HG02798 (cell line): Measurements from ENCODE around the gene CRTAP.
"Not testable (repeated sequence)": the region's sequence is repeated elsewhere in the genome, so short reads cannot be mapped to it uniquely, and the experiment has no call there.

ENCODE experiments used
- ATAC-seq: cut with Tn5 transposase; IDR thresholded peaks from one replicate; pipeline ENCODE4 v1.9.1; 2021; ENCODE audit warnings: mild to moderate bottlenecking; ENCODE audit not compliant: unreplicated experiment, poor library complexity

The CRTAP gene

GRCh38 chr3:33171580-33171979 is 57.8 kb downstream of the CRTAP start:
- ATAC-seq, result no peak

DNA sequence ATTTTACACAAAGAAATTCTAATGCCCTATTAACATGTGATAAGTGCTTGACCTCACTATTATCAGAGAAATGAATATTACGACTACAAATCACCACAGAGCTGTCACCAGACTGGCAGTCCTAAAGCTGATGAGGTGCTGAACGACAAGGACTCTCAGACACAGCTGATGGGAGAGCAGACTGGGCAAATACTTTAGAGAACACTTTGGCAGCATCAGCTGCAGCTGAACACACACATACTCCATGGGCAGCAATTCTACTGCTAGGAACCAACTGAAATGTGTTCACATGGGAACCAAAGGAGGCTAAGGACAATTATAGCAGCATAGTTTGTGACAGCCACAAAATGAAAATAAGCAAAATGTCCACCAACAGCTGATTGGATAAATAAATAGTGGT is 59.3 kb downstream of the CRTAP start:
- ATAC-seq, result no peak

- no peak for ATAC-seq
Observed at GRCh38 chr3:33173672-33174071, 59.9 kb downstream of the CRTAP start.

GRCh38 chr3:33174095-33174494 is 60.3 kb downstream of the CRTAP start:
- ATAC-seq, result no peak

DNA sequence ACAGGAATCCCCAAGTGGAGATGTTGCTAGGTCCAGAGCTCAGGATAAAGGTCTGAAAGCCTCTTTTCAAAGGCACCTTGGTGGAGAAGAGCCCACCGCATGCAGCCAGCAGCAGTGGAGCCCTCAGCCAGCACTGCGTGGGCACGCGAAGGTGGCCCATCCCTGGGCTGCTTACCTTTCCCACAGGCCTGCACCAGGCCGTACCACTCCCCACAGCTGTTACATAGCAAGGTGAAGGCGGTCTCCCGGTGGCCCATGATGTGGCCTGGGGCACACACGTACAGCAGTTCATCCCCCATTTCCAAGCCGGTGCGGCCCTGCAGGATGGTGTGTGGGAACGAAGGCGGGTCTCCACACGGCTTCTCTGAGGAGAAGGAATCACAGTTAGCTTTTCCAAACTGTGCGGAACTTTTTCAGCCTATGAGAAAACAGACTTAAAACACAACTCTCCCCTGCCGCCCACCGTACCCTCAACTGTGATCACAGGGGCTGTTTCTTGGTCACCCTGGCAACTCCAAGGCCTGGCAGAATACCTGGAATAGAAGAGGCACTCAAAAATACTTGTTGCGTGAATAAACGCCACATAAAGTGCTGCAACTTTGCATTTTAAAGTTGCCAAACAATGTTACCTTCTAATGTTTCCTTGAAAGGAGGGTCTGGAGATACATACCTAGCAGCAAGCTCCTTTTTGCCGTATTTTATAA is 61.0 kb downstream of the CRTAP start:
- no peak for ATAC-seq

DNA sequence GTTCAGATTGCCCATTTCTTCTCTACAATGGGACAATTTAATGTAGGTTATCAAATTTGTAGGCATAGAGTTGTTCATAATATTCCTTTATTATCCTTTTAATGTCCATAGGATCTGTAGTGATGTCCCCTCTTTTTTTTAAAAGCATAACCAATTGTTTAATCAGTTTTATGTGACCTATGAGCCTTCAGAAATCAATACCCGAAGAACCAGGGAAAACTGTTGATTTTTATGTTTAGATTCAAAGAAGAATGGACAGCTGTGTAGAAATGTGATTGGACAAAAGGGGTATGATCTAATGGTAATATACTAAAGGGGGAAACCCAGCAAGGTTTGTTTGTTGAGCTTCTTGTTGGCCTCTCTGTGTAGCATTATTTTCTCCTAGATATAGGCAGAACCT is 65.3 kb downstream of the CRTAP start:
- no peak for ATAC-seq

DNA sequence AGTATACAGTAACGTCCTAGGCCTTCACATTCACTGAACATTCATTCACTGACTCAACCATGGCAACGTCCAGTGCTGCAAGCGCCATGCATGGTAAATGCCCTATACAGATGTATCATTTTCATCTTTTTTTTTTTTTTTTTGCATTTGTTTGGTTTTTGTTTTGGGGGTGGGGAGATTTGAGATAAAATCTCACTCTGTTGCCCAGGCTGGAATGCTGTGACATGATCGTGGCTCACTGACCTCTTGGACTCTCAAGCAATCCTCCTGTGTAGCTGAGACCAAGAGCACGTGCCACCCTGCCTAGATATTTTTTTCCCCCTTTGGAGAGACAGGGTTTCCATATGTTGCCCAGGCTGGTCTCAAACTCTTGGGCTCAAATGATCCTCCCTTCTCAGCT is 67.4 kb downstream of the CRTAP start:
- no peak for ATAC-seq

- not testable (repeated sequence) for ATAC-seq
Observed at GRCh38 chr3:33181641-33182040, 67.8 kb downstream of the CRTAP start.

GRCh38 chr3:33184863-33185262 is 71.0 kb downstream of the CRTAP start:
- no peak for ATAC-seq

DNA sequence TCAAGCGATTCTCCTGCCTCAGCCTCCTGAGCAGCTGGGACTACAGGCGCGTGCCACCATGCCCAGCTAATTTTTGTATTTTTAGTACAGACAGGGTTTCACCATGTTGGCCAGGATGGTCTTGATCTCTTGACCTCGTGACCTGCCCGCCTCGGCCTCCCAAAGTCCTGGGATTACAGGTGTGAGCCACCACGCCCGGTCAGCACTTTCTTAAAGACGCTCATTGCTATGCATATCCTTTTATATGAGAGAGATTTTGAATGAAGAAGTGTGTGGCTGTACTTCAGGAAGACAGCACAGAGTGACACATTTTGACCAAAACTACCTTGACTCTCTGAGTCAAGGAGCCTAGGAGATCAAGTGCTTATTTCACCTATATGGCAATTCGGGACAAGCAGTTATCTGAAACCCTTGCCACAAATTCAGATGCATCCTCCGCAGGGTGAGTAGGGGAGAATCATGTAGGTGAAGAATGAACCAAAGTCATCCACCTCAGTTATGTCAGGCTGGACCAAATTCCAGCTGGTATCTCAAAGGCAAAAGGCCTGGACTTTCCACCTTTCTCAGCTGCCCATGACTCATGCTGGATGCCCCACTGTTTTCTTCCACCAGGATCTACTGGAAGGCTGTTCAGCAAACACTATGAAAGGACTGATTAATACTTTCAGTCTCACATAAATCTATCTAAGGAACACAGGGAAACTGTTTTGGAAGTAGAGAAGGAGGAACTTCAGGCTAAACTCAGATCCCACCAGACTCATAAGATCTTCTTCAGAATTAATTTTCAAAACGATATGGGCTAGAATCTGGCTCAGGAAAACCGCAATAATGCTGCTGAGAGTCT is 72.9 kb downstream of the CRTAP start:
- ATAC-seq, result no peak

DNA sequence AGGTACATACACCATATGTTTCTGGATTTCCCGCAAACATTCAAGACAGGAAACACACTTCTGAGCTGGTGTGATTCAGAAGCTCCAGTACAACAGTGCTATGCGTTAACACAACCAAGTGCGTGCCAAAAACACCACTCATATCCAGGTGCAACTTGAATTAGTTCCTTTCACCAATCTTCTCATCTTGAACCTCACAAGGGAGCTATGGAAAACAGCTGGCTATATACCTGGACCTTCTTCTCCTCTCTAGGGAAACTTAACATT is 73.5 kb downstream of the CRTAP start:
- no peak for ATAC-seq

- no peak for ATAC-seq
Observed at GRCh38 chr3:33194303-33194702, 80.5 kb downstream of the CRTAP start.

DNA sequence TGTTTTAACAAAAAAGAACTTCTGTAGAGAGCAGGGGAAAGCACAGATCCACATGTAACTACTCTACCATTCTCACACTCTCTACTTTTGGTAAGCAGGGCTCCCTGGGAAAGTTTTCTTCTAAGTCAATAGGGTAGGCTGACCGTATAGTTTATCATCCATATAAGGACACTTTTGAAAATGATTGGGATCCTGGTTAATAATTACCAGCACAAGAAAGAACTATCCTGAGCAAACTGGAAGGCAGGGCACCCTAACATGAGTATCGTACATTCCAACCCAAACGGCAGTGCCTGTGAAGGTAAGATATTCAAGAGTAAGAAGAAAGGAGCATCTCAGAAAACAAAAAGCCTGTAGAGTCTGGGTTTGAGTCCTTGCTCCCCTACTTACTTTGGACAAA is 82.7 kb downstream of the CRTAP start:
- ATAC-seq, result no peak
